PFSK-1 (cell line): ENCODE results near the gene S100P.

Source experiments
- FOXP2 ChIP-seq: optimal IDR thresholded peaks from 2 replicates; pipeline ENCODE3; 2011; ENCODE audit warnings: borderline replicate concordance, control low read depth, inconsistent platforms; ENCODE audit not compliant: insufficient read depth; ENCODE audit errors: extremely low read length, extremely low read depth
- POLR2AphosphoS5 ChIP-seq: IDR thresholded peaks from 2 replicates; pipeline ENCODE4 v1.6.1; 2012; ENCODE audit warnings: low read depth, mild to moderate bottlenecking, control low read depth, low read length, moderate library complexity
- SIN3A ChIP-seq: IDR thresholded peaks from 2 replicates; pipeline ENCODE4 v1.6.1; 2012; ENCODE audit warnings: mild to moderate bottlenecking, low read length, moderate library complexity, borderline replicate concordance; ENCODE audit not compliant: insufficient read depth
- TAF1 ChIP-seq: IDR thresholded peaks from 2 replicates; pipeline ENCODE4 v1.6.1; 2012; ENCODE audit warnings: low read length, control low read depth, borderline replicate concordance; ENCODE audit not compliant: insufficient read depth
- TF ChIP-seq, protein P1 (sequence below), 2 experiments: IDR thresholded peaks; 2 replicates each; pipeline versions ENCODE4 v1.6.1 to v1.8.0; 2011 to 2012; ENCODE audit warnings: low read depth in 2 of 2, low read length in 2 of 2, control low read depth in 1 of 2, inconsistent platforms in 1 of 2, mild to moderate bottlenecking in 1 of 2, moderate library complexity in 1 of 2; ENCODE audit not compliant: insufficient read depth in 1 of 2

DNA sequence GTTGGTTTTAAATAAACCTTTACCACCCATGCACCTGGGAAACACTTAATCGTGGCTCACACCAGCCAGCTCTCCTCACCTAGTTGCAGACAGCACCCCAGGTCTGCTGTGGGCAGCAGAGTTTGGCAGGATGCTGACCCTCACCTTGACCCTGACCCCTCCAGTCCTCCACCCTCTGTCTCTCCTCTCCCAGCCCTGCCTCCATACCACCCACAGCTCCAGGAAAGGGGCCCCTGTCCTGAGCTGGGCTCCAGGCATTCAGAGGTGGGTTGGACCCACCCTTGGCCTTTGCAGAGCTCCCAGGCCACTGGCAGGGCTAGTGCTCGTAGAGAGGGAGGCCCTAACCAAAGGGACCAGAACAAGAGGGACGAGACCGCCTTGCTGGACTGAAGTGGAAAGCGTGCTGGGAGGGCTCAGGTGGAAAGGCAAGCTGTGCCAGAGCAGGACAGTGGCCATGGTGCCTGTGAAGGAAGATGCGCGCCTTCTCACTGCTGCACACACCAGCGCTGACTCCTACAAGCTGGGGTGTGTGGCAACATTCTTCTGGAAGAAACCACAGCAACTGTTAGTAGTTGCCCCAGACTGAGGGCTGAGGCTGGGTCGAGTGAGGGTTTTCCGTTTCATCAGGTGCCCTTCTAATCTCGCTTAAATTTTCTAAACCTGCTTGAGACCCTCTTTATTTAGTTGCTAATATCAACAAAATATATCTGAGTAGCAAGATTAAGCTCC lies 10.7 kb upstream of the S100P start:
- TF ChIP-seq TAF1 (no peak), POLR2AphosphoS5 (no peak), SIN3A (no peak), FOXP2 (no peak)
- TF ChIP-seq, protein P1, sequence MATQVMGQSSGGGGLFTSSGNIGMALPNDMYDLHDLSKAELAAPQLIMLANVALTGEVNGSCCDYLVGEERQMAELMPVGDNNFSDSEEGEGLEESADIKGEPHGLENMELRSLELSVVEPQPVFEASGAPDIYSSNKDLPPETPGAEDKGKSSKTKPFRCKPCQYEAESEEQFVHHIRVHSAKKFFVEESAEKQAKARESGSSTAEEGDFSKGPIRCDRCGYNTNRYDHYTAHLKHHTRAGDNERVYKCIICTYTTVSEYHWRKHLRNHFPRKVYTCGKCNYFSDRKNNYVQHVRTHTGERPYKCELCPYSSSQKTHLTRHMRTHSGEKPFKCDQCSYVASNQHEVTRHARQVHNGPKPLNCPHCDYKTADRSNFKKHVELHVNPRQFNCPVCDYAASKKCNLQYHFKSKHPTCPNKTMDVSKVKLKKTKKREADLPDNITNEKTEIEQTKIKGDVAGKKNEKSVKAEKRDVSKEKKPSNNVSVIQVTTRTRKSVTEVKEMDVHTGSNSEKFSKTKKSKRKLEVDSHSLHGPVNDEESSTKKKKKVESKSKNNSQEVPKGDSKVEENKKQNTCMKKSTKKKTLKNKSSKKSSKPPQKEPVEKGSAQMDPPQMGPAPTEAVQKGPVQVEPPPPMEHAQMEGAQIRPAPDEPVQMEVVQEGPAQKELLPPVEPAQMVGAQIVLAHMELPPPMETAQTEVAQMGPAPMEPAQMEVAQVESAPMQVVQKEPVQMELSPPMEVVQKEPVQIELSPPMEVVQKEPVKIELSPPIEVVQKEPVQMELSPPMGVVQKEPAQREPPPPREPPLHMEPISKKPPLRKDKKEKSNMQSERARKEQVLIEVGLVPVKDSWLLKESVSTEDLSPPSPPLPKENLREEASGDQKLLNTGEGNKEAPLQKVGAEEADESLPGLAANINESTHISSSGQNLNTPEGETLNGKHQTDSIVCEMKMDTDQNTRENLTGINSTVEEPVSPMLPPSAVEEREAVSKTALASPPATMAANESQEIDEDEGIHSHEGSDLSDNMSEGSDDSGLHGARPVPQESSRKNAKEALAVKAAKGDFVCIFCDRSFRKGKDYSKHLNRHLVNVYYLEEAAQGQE (IDR thresholded peaks at IDR 0.05; ENCODE audit: insufficient read depth in 1 of 2, low read depth in 2 of 2, low read length in 2 of 2), result no peak
